ENCODE data around the gene UROC1. TPM values are rescaled to one million over a fixed set of nuclear protein-coding genes. Genes with fewer than 3 reads are reported as not detected.

UROC1 gene
- total RNA-seq, 1 experiment from 2014 or later = not detected

- H3K4me1 Mint-ChIP-seq (ENCODE audit: low read depth, unreplicated experiment) = peaks cover 6% of the 10 kb centered on the region
- no peak overlapping the region for H3K27ac Mint-ChIP-seq (ENCODE audit: unreplicated experiment)
- Histone ChIP-seq H3K4me3 (ENCODE audit: low read depth, low read length) (no peak overlapping the region), H3K27me3 (replicated peaks; ENCODE audit: control insufficient read depth, insufficient read depth, low read length) (no peaks in the 10 kb centered on the region), H3K36me3 (ENCODE audit: control insufficient read depth, insufficient read depth, low read length) (no peaks in the 10 kb centered on the region), H3K4me1 (no peaks in the 10 kb centered on the region), H3K9me3 (no peaks in the 10 kb centered on the region)
- peaks cover 9% of the 10 kb centered on the region for H3K36me3 Mint-ChIP-seq (ENCODE audit: insufficient read depth, unreplicated experiment)
- no peak for DNase-seq
- ChIA-PET CTCF (no interaction called here), POLR2A (no interaction called here)
- H3K4me3 Mint-ChIP-seq (ENCODE audit: unreplicated experiment) = no peak overlapping the region
- H3K27me3 Mint-ChIP-seq (ENCODE audit: insufficient read depth, unreplicated experiment) = no peaks in the 10 kb centered on the region
- TF ChIP-seq, protein P1, sequence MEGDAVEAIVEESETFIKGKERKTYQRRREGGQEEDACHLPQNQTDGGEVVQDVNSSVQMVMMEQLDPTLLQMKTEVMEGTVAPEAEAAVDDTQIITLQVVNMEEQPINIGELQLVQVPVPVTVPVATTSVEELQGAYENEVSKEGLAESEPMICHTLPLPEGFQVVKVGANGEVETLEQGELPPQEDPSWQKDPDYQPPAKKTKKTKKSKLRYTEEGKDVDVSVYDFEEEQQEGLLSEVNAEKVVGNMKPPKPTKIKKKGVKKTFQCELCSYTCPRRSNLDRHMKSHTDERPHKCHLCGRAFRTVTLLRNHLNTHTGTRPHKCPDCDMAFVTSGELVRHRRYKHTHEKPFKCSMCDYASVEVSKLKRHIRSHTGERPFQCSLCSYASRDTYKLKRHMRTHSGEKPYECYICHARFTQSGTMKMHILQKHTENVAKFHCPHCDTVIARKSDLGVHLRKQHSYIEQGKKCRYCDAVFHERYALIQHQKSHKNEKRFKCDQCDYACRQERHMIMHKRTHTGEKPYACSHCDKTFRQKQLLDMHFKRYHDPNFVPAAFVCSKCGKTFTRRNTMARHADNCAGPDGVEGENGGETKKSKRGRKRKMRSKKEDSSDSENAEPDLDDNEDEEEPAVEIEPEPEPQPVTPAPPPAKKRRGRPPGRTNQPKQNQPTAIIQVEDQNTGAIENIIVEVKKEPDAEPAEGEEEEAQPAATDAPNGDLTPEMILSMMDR (IDR thresholded peaks at IDR 0.05; ENCODE audit: insufficient read depth in 1 of 2, low read depth in 1 of 2, low read length in 1 of 2, severe bottlenecking in 1 of 2, unreplicated experiment in 1 of 2) = no peak
- H3K9me3 Mint-ChIP-seq (ENCODE audit: unreplicated experiment) = no peaks in the 10 kb centered on the region
- intact Hi-C loops (cut with micrococcal nuclease; ENCODE audit: unreplicated experiment) = no loop called here
- no TSS peak for BruUV-seq (replicated peaks)
Observed at GRCh38 chr3:126438186-126438585, 79.4 kb downstream of the UROC1 start.

DNA sequence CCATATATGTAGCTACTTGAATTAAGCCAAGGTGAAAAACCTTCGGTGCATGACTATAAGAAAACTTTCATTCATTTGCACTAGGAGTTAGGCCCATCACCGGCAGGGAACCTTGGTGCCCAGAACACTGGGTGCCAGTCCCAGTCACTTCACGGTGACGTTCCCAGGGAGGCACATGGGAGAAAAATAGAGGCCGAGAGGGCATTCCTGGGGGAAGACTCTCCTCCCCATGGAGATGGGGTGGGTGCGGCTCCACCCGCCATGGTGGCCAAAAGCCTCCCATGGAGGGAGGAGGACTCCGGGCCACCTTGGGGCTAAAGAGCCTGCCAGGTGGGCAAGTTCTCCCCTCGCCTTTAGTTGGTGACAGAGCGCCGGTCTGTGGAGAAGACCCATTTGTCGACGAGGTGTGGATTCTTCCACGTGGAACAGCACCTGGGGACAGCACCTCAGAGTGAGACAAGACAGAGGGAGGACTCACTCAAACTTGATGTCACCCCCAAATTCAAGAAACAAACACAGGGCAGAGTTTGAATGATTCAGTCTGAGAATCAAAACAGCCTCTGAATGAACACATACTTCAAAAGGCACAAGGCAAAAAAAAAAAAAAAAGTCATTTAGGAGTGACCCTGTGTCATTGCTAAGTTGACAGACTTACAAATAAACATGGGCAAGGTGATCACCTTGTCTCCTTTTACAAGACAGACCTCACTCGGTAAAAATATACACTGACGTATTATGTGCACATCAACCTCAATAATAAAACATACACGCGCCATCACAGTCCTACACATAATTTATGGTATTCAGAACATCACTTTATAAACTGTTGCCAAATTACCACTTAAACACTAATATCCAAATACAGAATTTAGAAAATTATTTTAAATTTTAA lies 80.5 kb downstream of the UROC1 start:
- BruUV-seq (replicated peaks) = no TSS peak
- no peak overlapping the region for H3K27ac Mint-ChIP-seq (ENCODE audit: unreplicated experiment)
- no peaks in the 10 kb centered on the region for H3K27me3 Mint-ChIP-seq (ENCODE audit: insufficient read depth, unreplicated experiment)
- intact Hi-C loops (cut with micrococcal nuclease; ENCODE audit: unreplicated experiment) = no loop called here
- DNase-seq = no peak
- H3K9me3 Mint-ChIP-seq (ENCODE audit: unreplicated experiment) = no peaks in the 10 kb centered on the region
- H3K9me3 ChIP-seq = no peaks in the 10 kb centered on the region
- CTCF ChIA-PET = no interaction called here
- peaks cover 6% of the 10 kb centered on the region for H3K4me1 Mint-ChIP-seq (ENCODE audit: low read depth, unreplicated experiment)
- POLR2A ChIA-PET = no interaction called here
- no peak overlapping the region for H3K4me3 Mint-ChIP-seq (ENCODE audit: unreplicated experiment)
- peaks cover 9% of the 10 kb centered on the region for H3K36me3 Mint-ChIP-seq (ENCODE audit: insufficient read depth, unreplicated experiment)
- no peak overlapping the region for H3K4me3 ChIP-seq (ENCODE audit: low read depth, low read length)
- TF ChIP-seq, protein P1 (IDR thresholded peaks at IDR 0.05; ENCODE audit: insufficient read depth in 1 of 2, low read depth in 1 of 2, low read length in 1 of 2, severe bottlenecking in 1 of 2, unreplicated experiment in 1 of 2) = no peak
- H3K4me1 ChIP-seq = no peaks in the 10 kb centered on the region
- no peaks in the 10 kb centered on the region for H3K36me3 ChIP-seq (ENCODE audit: control insufficient read depth, insufficient read depth, low read length)
- H3K27me3 ChIP-seq (replicated peaks; ENCODE audit: control insufficient read depth, insufficient read depth, low read length) = no peaks in the 10 kb centered on the region

DNA sequence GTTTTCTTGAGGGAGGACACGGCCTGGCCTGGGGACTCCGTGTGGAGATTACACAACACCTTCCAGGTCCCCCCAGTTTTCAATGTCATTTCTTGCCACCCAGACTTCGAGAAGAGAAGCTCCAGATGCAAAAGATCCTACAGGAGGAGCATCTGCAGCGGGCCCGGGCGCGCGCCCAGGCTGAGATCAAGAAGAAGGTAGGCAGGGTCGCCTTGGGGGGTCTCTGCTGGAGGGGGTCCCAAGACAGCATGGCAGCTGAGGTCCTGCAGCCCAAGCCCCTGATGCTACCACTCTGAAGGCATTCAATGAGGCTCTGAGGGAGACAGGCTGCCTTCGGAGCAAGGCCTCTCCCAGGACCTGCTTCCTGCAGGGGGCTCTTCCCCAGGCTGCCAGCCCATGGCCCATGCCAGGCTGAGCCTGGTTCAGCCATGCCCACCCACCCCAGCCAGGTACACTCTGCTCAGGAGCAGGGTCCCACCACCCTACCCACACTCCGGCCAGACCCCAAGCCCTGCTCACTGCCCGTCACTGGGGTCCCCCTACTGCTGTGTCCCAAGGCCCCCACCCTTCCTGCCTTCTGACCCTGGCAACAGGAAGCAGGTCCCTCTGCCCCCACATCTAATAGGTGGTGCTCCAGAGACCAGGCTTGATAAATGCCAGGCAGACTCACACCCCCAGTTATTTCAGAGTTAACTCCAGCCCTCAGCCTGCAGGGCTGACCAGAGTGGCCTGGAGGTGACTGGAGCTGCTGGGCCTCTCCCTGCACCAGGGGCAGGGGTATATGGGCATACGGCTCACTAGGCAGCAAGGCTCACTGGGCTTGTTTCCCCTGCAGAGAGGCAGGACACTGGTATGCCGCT lies 81.9 kb downstream of the UROC1 start:
- ChIA-PET CTCF (no interaction called here), POLR2A (no interaction called here)
- Mint-ChIP-seq H3K27ac (ENCODE audit: unreplicated experiment) (no peak overlapping the region), H3K9me3 (ENCODE audit: unreplicated experiment) (no peaks in the 10 kb centered on the region), H3K27me3 (ENCODE audit: insufficient read depth, unreplicated experiment) (no peaks in the 10 kb centered on the region), H3K4me3 (ENCODE audit: unreplicated experiment) (no peak overlapping the region), H3K36me3 (ENCODE audit: insufficient read depth, unreplicated experiment) (peaks cover 9% of the 10 kb centered on the region), H3K4me1 (ENCODE audit: low read depth, unreplicated experiment) (peaks cover 6% of the 10 kb centered on the region)
- intact Hi-C loops (cut with micrococcal nuclease; ENCODE audit: unreplicated experiment) = no loop called here
- Histone ChIP-seq H3K4me1 (no peaks in the 10 kb centered on the region), H3K9me3 (no peaks in the 10 kb centered on the region), H3K27me3 (replicated peaks; ENCODE audit: control insufficient read depth, insufficient read depth, low read length) (no peaks in the 10 kb centered on the region), H3K36me3 (ENCODE audit: control insufficient read depth, insufficient read depth, low read length) (no peaks in the 10 kb centered on the region), H3K4me3 (ENCODE audit: low read depth, low read length) (no peak overlapping the region)
- no TSS peak for BruUV-seq (replicated peaks)
- peak in 1 of 2 experiments; percentile 19 for DNase-seq
- TF ChIP-seq, protein P1 (IDR thresholded peaks at IDR 0.05; ENCODE audit: insufficient read depth in 1 of 2, low read depth in 1 of 2, low read length in 1 of 2, severe bottlenecking in 1 of 2, unreplicated experiment in 1 of 2) = no peak

Data from Caco-2 (cell line).